KMS-11 (cell line): ENCODE measurements around the gene COX5B.
"Not testable (repeated sequence)": the region's sequence is repeated elsewhere in the genome, so short reads cannot be mapped to it uniquely, and the experiment has no call there.

Source experiments
- H2AFZ ChIP-seq: fragments of 200-600 bp; sonication (generic); 2 replicates; pipeline ENCODE4 v1.6.1; 2016; ENCODE audit warnings: antibody characterized with exemption, mixed run types, low read depth
- H3K27ac ChIP-seq: fragments of 200-600 bp; sonication (generic); 2 replicates; pipeline ENCODE4 v1.6.1; 2016; ENCODE audit warnings: mild to moderate bottlenecking, mixed run types
- H3K27me3 ChIP-seq: fragments of 200-600 bp; sonication (generic); 2 replicates; pipeline ENCODE4 v1.6.1; 2017; ENCODE audit warnings: mild to moderate bottlenecking, low read depth, mixed run types, moderate library complexity; ENCODE audit not compliant: insufficient read depth
- H3K36me3 ChIP-seq: fragments of 200-600 bp; sonication (generic); 2 replicates; pipeline ENCODE4 v1.6.1; 2017; ENCODE audit warnings: mild to moderate bottlenecking, mixed run types; ENCODE audit not compliant: insufficient read depth
- H3K4me1 ChIP-seq: fragments of 200-600 bp; sonication (generic); 2 replicates; pipeline ENCODE4 v1.6.1; 2016; ENCODE audit warnings: mild to moderate bottlenecking, low read depth, mixed run types; ENCODE audit not compliant: poor library complexity, severe bottlenecking
- H3K4me2 ChIP-seq: fragments of 200-600 bp; sonication (generic); 2 replicates; pipeline ENCODE4 v1.7.0; 2016; ENCODE audit warnings: mild to moderate bottlenecking, mixed run types
- H3K4me3 ChIP-seq: fragments of 200-600 bp; sonication (generic); IDR thresholded peaks from 2 replicates; pipeline ENCODE4 v1.6.1; 2017; ENCODE audit warnings: low read depth, low read length, mixed read lengths; ENCODE audit not compliant: insufficient read depth
- H3K79me2 ChIP-seq: fragments of 200-600 bp; sonication (generic); 2 replicates; pipeline ENCODE4 v1.6.1; 2016; ENCODE audit warnings: low read depth, mixed run types; ENCODE audit not compliant: insufficient read depth
- H3K9ac ChIP-seq: fragments of 200-600 bp; sonication (generic); 2 replicates; pipeline ENCODE4 v1.6.1; 2016; ENCODE audit warnings: mild to moderate bottlenecking, mixed run types
- H4K20me1 ChIP-seq: fragments of 200-600 bp; sonication (generic); 2 replicates; pipeline ENCODE4 v1.6.1; 2016; ENCODE audit warnings: mild to moderate bottlenecking, mixed run types; ENCODE audit not compliant: insufficient read depth
- CTCF ChIP-seq: fragments of 200-600 bp; sonication (generic); conservative IDR thresholded peaks from 2 replicates; pipeline ENCODE4 v1.6.1; 2017; ENCODE audit warnings: low read depth, mild to moderate bottlenecking, antibody characterized with exemption, low read length, moderate library complexity, mixed read lengths

Gene COX5B

GRCh38 chr2:97664636-97664970 lies 18.7 kb downstream of the COX5B start:
- no peaks in the 10 kb centered on the region for H4K20me1 ChIP-seq
- 0 out of 2 replicates have a peak, but pooled peaks have one; percentile 22 for TF ChIP-seq CTCF
- peaks cover 26% of the 10 kb centered on the region; the same call in 1 of the 2 replicates for H3K79me2 ChIP-seq
- peak overlapping the region; percentile 99 for H3K27ac ChIP-seq
- no peaks in the 10 kb centered on the region for H3K27me3 ChIP-seq
- peaks cover 12% of the 10 kb centered on the region for H3K4me1 ChIP-seq
- peak overlapping the region; percentile 67 for H3K4me2 ChIP-seq
- H3K36me3 ChIP-seq, result no peaks in the 10 kb centered on the region
- peak overlapping the region; percentile 99 for H3K9ac ChIP-seq
- peak overlapping the region; percentile 77 for H2AFZ ChIP-seq
- peak overlapping the region; percentile 58 for H3K4me3 ChIP-seq

GRCh38 chr2:97669448-97669847 lies 23.6 kb downstream of the COX5B start, which contains the start of gene C2orf92:
C2orf92 (plus strand) TSS chr2:97669713; CDS start chr2:97669789, 76 bp downstream.
- no peaks in the 10 kb centered on the region for H3K36me3 ChIP-seq
- no peak within 1 kb of the TSS for H3K27ac ChIP-seq
- TF ChIP-seq CTCF, result no peak
- no peak within 1 kb of the TSS for H3K9ac ChIP-seq
- H3K27me3 ChIP-seq, result no peaks in the 10 kb centered on the region
- no peaks in the 10 kb centered on the region for H3K79me2 ChIP-seq
- no peak within 1 kb of the TSS for H3K4me2 ChIP-seq
- H2AFZ ChIP-seq, result no peak within 1 kb of the TSS
- no peak within 1 kb of the TSS for H3K4me3 ChIP-seq
- no peaks in the 10 kb centered on the region for H3K4me1 ChIP-seq
- no peaks in the 10 kb centered on the region for H4K20me1 ChIP-seq

DNA sequence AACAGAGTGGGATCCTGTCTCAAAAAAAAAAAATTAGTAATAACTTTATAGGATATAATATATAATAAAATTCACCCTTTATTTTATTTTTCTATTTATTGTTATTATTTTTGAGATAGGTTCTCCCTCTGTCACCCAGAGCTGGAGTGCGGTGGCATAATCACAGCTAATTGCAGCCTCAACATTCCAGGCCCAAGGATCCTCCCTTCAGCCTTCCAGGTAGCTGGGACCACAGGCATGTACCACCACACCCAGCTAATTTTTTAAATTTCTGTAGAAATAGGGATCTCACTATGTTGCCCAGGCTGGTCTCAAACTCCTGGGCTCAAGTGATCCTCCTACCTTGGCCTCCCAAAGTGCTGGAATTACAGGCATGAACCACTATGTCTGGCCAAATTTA lies 24.6 kb downstream of the COX5B start:
- Histone ChIP-seq H3K4me3 (no peak overlapping the region), H3K27me3 (no peaks in the 10 kb centered on the region), H3K79me2 (no peaks in the 10 kb centered on the region), H3K27ac (no peak overlapping the region), H2AFZ (no peak overlapping the region), H3K4me1 (no peaks in the 10 kb centered on the region), H3K4me2 (no peak overlapping the region), H4K20me1 (no peaks in the 10 kb centered on the region), H3K36me3 (no peaks in the 10 kb centered on the region), H3K9ac (no peak overlapping the region)
- no peak for TF ChIP-seq CTCF

DNA sequence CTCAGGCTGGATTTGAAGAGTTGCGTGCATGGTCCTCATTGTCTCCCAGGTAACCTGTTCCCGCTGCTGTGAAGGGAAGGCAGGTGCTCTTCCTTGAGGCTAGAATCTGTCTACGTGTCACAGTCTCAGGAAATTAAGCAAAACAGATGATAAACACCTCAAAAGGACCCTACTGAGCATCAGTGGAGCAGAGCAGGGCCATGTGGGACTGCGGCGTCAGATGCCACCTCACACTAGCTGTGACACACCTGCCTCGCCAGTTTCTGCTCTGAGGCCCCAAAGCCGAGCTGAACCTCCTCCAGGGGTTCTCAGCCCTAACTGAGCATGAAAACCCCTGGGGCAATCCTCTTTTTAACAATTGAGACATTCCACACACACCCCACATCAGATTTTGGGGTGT lies 25.7 kb downstream of the COX5B start:
- Histone ChIP-seq H3K4me2 (no peak overlapping the region), H3K79me2 (no peaks in the 10 kb centered on the region), H3K36me3 (no peaks in the 10 kb centered on the region), H3K4me1 (no peaks in the 10 kb centered on the region), H3K4me3 (no peak overlapping the region), H4K20me1 (no peaks in the 10 kb centered on the region), H3K27me3 (no peaks in the 10 kb centered on the region), H2AFZ (no peak overlapping the region), H3K27ac (no peak overlapping the region), H3K9ac (no peak overlapping the region)
- TF ChIP-seq CTCF, result no peak

DNA sequence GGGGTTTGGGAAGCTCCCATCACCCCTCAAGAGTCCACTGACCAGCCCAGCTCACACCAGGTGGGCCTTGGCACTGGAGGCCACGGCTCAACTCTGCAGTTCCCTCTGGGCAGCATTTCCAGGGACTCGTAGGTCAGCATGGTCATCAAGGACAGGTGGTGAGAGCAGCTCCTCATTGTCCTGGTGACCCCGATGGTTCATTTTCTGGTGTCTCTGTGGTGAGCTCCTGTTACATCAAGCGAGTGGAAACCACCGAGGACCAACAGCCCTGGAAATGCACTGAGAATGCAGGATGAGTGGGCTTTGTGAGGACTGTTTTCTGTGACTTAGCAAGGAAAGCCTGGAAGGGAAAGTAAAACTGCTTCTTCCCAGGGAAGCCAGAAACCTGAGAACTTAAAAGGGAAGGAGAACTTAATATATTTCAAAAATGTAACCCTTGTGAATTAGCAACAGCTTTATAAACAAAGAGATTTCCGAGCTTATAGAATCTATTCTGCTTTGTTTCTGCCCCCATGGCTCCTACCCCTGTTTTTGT lies 26.8 kb downstream of the COX5B start:
- not testable (repeated sequence) for H3K4me2 ChIP-seq, H3K9ac ChIP-seq, H3K27me3 ChIP-seq, H4K20me1 ChIP-seq, H3K4me1 ChIP-seq, H3K4me3 ChIP-seq, H3K36me3 ChIP-seq, H3K27ac ChIP-seq, H2AFZ ChIP-seq, H3K79me2 ChIP-seq
